HEK293 (cell line): ENCODE measurements around the gene SLC19A1.

Experiments
- CTCF ChIA-PET: fragments of 350-600 bp; formaldehyde crosslinking; extraction: SDS; loops from one replicate; lab custom pipeline; 2021; ENCODE audit warnings: antibody characterized with exemption; lab: Yijun Ruan, JAX
- POLR2A ChIA-PET: fragments of 300-600 bp; formaldehyde crosslinking; extraction: SDS; loops from one replicate; lab custom pipeline; 2020; ENCODE audit warnings: antibody characterized with exemption, inconsistent platforms; lab: Yijun Ruan, JAX
- H3K27ac ChIP-seq: fragments of 200-500 bp; sonication (Bioruptor generic); 2 replicates; pipeline ENCODE4 v1.5.1; 2014; ENCODE audit warnings: low read depth, low read length, control low read depth, inconsistent platforms; ENCODE audit errors: extremely low read depth
- H3K36me3 ChIP-seq, 2 experiments: fragments of 200-500 bp in 1 of 2; sonication (Bioruptor generic) in 1 of 2; 1 replicate in 1 of 2; 2 replicates in 1 of 2; pipeline ENCODE4 v1.5.1; 2014 to 2017; ENCODE audit warnings: inconsistent platforms in 2 of 2, low read length in 2 of 2; ENCODE audit not compliant: control insufficient read depth in 2 of 2, insufficient read depth in 1 of 2
- H3K4me1 ChIP-seq: fragments of 200-500 bp; sonication (Bioruptor generic); 2 replicates; pipeline ENCODE4 v1.5.1; 2014; ENCODE audit warnings: mild to moderate bottlenecking, low read length, inconsistent platforms; ENCODE audit not compliant: control insufficient read depth, insufficient read depth
- H3K4me3 ChIP-seq: 2 replicates; pipeline ENCODE4 v1.5.1; 2011; ENCODE audit warnings: low read depth, mild to moderate bottlenecking, control low read depth, low read length, moderate library complexity
- H3K9me3 ChIP-seq: fragments of 200-500 bp; sonication (Bioruptor generic); 2 replicates; pipeline ENCODE4 v1.5.1; 2014; ENCODE audit warnings: low read depth, low read length, inconsistent platforms; ENCODE audit not compliant: control insufficient read depth, insufficient read depth
- BCL11A ChIP-seq: fragments of 450-650 bp; formaldehyde crosslinking; IDR thresholded peaks from 2 replicates; pipeline ENCODE4 v1.5.1; 2016; ENCODE audit warnings: low read depth, missing biosample characterization, missing genetic modification characterization
- GLI2 ChIP-seq: fragments of 450-650 bp; formaldehyde crosslinking; IDR thresholded peaks from 2 replicates; pipeline ENCODE4; 2017; ENCODE audit warnings: missing biosample characterization, missing genetic modification characterization, low read depth, borderline replicate concordance
- GLI4 ChIP-seq: fragments of 450-650 bp; formaldehyde crosslinking; IDR thresholded peaks from 2 replicates; pipeline ENCODE4 v1.5.1; 2016; ENCODE audit warnings: missing biosample characterization, missing genetic modification characterization
- GLIS1 ChIP-seq: fragments of 450-650 bp; formaldehyde crosslinking; IDR thresholded peaks from 2 replicates; pipeline ENCODE4 v1.5.1; 2016; ENCODE audit warnings: missing biosample characterization, missing genetic modification characterization
- INSM2 ChIP-seq: fragments of 450-650 bp; formaldehyde crosslinking; IDR thresholded peaks from 2 replicates; pipeline ENCODE4 v1.5.1; 2016; ENCODE audit warnings: missing biosample characterization, missing genetic modification characterization
- KLF7 ChIP-seq: fragments of 450-650 bp; formaldehyde crosslinking; IDR thresholded peaks from 2 replicates; pipeline ENCODE4 v1.5.1; 2016; ENCODE audit warnings: missing biosample characterization, missing genetic modification characterization, borderline replicate concordance
- MYNN ChIP-seq: fragments of 450-650 bp; formaldehyde crosslinking; IDR thresholded peaks from 2 replicates; pipeline ENCODE4 v1.5.1; 2016; ENCODE audit warnings: missing biosample characterization, missing genetic modification characterization, borderline replicate concordance
- OVOL3 ChIP-seq: fragments of 450-650 bp; formaldehyde crosslinking; IDR thresholded peaks from 2 replicates; pipeline ENCODE4 v1.5.1; 2016; ENCODE audit warnings: missing biosample characterization, missing genetic modification characterization
- REST ChIP-seq: fragments of 450-650 bp; formaldehyde crosslinking; IDR thresholded peaks from 2 replicates; pipeline ENCODE4 v1.5.1; 2016; ENCODE audit warnings: missing biosample characterization, missing genetic modification characterization
- ZBTB7A ChIP-seq: fragments of 450-650 bp; formaldehyde crosslinking; IDR thresholded peaks from 2 replicates; pipeline ENCODE4 v1.5.1; 2016; ENCODE audit warnings: low read depth, missing biosample characterization, missing genetic modification characterization
- ZBTB8A ChIP-seq: fragments of 450-650 bp; formaldehyde crosslinking; IDR thresholded peaks from 2 replicates; pipeline ENCODE4 v1.5.1; 2016; ENCODE audit warnings: missing biosample characterization, missing genetic modification characterization
- ZNF112 ChIP-seq: fragments of 450-650 bp; formaldehyde crosslinking; IDR thresholded peaks from 2 replicates; pipeline ENCODE4 v1.5.0; 2017; ENCODE audit warnings: missing biosample characterization, missing genetic modification characterization
- ZNF114 ChIP-seq: fragments of 450-650 bp; formaldehyde crosslinking; IDR thresholded peaks from 2 replicates; pipeline ENCODE4 v1.5.0; 2017; ENCODE audit warnings: missing biosample characterization, missing genetic modification characterization
- ZNF133 ChIP-seq: fragments of 450-650 bp; formaldehyde crosslinking; IDR thresholded peaks from 2 replicates; pipeline ENCODE4 v1.5.1; 2016; ENCODE audit warnings: missing biosample characterization, missing genetic modification characterization
- ZNF140 ChIP-seq: fragments of 450-650 bp; formaldehyde crosslinking; IDR thresholded peaks from 2 replicates; pipeline ENCODE4 v1.5.1; 2016; ENCODE audit warnings: missing biosample characterization, missing genetic modification characterization
- ZNF157 ChIP-seq: fragments of 450-650 bp; formaldehyde crosslinking; IDR thresholded peaks from 2 replicates; pipeline ENCODE4 v1.5.1; 2016; ENCODE audit warnings: missing biosample characterization, missing genetic modification characterization
- ZNF202 ChIP-seq: fragments of 450-650 bp; formaldehyde crosslinking; IDR thresholded peaks from 2 replicates; pipeline ENCODE4 v1.5.1; 2016; ENCODE audit warnings: missing biosample characterization, missing genetic modification characterization, borderline replicate concordance
- ZNF26 ChIP-seq: fragments of 450-650 bp; formaldehyde crosslinking; IDR thresholded peaks from 2 replicates; pipeline ENCODE4 v1.5.1; 2016; ENCODE audit warnings: missing biosample characterization, missing genetic modification characterization
- ZNF416 ChIP-seq: fragments of 450-650 bp; formaldehyde crosslinking; IDR thresholded peaks from 2 replicates; pipeline ENCODE4 v1.5.1; 2016; ENCODE audit warnings: missing biosample characterization, missing genetic modification characterization
- ZNF610 ChIP-seq: fragments of 450-650 bp; formaldehyde crosslinking; IDR thresholded peaks from 2 replicates; pipeline ENCODE4 v1.5.1; 2016; ENCODE audit warnings: missing biosample characterization, missing genetic modification characterization, borderline replicate concordance
- ZNF621 ChIP-seq: fragments of 450-650 bp; formaldehyde crosslinking; IDR thresholded peaks from 2 replicates; pipeline ENCODE4 v1.5.1; 2017; ENCODE audit warnings: missing biosample characterization, missing genetic modification characterization
- ZNF837 ChIP-seq: fragments of 450-650 bp; formaldehyde crosslinking; IDR thresholded peaks from 2 replicates; pipeline ENCODE4 v1.5.1; 2016; ENCODE audit warnings: missing biosample characterization, missing genetic modification characterization
- ZSCAN5A ChIP-seq: fragments of 450-650 bp; formaldehyde crosslinking; IDR thresholded peaks from 2 replicates; pipeline ENCODE4 v1.5.1; 2016; ENCODE audit warnings: missing biosample characterization, missing genetic modification characterization
- ZXDB ChIP-seq: fragments of 450-650 bp; formaldehyde crosslinking; IDR thresholded peaks from 2 replicates; pipeline ENCODE4 v1.5.1; 2016; ENCODE audit warnings: missing biosample characterization, missing genetic modification characterization

The SLC19A1 gene

GRCh38 chr21:45558044-45558721 lies 15.9 kb upstream of the SLC19A1 start (continued):
- TF ChIP-seq ZNF621 (tag by site-specific recombination): no peak
- TF ChIP-seq ZNF416 (tag by site-specific recombination): no peak
- TF ChIP-seq ZBTB8A (tag by site-specific recombination): no peak
- TF ChIP-seq MYNN (tag by site-specific recombination): no peak
- no peak for TF ChIP-seq GLIS1 (tag by site-specific recombination)
- TF ChIP-seq, all 188 proteins: peak for 0

- TF ChIP-seq ZNF140 (tag by site-specific recombination) (no peak), ZNF26 (no peak), BCL11A (no peak), GLI4 (no peak), ZNF157 (tag by site-specific recombination) (no peak), INSM2 (no peak), ZNF610 (tag by site-specific recombination) (no peak)
- TF ChIP-seq, all 188 proteins: peak for 0
- POLR2A ChIA-PET: no interaction called here
- no peaks in the 10 kb centered on the region for H3K36me3 ChIP-seq
- H3K4me3 ChIP-seq: no peak overlapping the region
- no peaks in the 10 kb centered on the region for H3K9me3 ChIP-seq
- H3K27ac ChIP-seq: no peak overlapping the region
- peaks cover 6% of the 10 kb centered on the region; the same call in 1 of the 2 replicates for H3K4me1 ChIP-seq
- CTCF ChIA-PET: interaction anchor here (0.6 to 4.9 kb wide), 2 partner anchors 39 to 659 kb away, joined by 4 to 70 read pairs; no protein-coding TSS in a partner anchor
Measured at GRCh38 chr21:45557616-45558043, 15.4 kb upstream of the SLC19A1 start.

GRCh38 chr21:45556645-45557615 lies 14.7 kb upstream of the SLC19A1 start:
- ChIA-PET CTCF (interaction anchor here (0.6 to 4.9 kb wide), 50 partner anchors 8 to 659 kb away, joined by 3 to 70 read pairs (median 4); no protein-coding TSS in a partner anchor), POLR2A (interaction anchor here (0.7 to 1.7 kb wide), 10 partner anchors 12 to 269 kb away, joined by 3 to 10 read pairs (median 4); partner anchors contain the start of gene POFUT2)
- Histone ChIP-seq H3K9me3 (no peaks in the 10 kb centered on the region), H3K4me3 (no peak overlapping the region), H3K27ac (no peak overlapping the region), H3K36me3 (no peaks in the 10 kb centered on the region), H3K4me1 (peaks cover 6% of the 10 kb centered on the region; the same call in 1 of the 2 replicates)
- TF ChIP-seq ZSCAN5A (no peak), ZNF621 (tag by site-specific recombination) (no peak), ZBTB7A (tag by site-specific recombination) (no peak), ZNF112 (tag by site-specific recombination) (no peak), ZXDB (tag by site-specific recombination) (no peak), OVOL3 (tag by site-specific recombination) (no peak), ZNF114 (no peak), ZNF837 (tag by site-specific recombination) (no peak), REST (tag by site-specific recombination) (no peak), ZNF133 (tag by site-specific recombination) (no peak), ZNF202 (no peak), GLI2 (tag by site-specific recombination) (no peak), KLF7 (no peak)
